GM23248 (cell line): ENCODE measurements around the gene SNCG.

Experiments used
- EZH2 ChIP-seq: fragments of 200-600 bp; sonication (generic); IDR thresholded peaks from 2 replicates; pipeline ENCODE4 v1.6.1; 2018; ENCODE audit warnings: antibody characterized with exemption, mild to moderate bottlenecking; ENCODE audit not compliant: insufficient read depth, poor library complexity, severe bottlenecking
- EZH2phosphoT487 ChIP-seq: fragments of 200-600 bp; sonication (generic); IDR thresholded peaks from 2 replicates; pipeline ENCODE4 v1.6.1; 2018; ENCODE audit warnings: antibody characterized with exemption, moderate library complexity, mild to moderate bottlenecking, low read depth; ENCODE audit not compliant: insufficient read depth

GRCh38 chr10:86953747-86954680 lies 4.4 kb upstream of the SNCG start:
- no peak for TF ChIP-seq EZH2
- no peak for TF ChIP-seq EZH2phosphoT487
